CD4-positive, alpha-beta T cell treated with Interleukin-21 for 1 hour (primary cell): Measurements from ENCODE around the gene CYP46A1.

ENCODE experiments used
- DNase-seq: peaks from one replicate; pipeline ENCODE4 v3.0.0-alpha.2; 2020

CYP46A1 gene

DNA sequence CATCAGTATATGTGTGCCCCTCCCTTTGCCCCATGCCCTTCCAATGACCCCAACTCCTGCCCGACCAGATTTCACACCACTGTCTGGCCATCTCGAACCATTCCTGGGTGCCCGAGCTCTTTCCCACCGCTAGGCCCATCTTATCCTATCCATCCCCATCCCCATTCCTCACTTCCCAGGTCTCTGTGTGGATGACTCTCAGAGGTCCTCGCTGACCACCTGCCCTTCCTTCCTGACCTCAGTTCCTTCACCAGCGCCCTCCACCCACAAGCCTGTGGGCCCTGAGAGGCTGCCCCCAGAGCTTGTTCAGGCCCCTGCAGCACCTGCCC is 49.1 kb downstream of the CYP46A1 start:
- DNase-seq: no peak

GRCh38 chr14:99733540-99734405 is 49.7 kb downstream of the CYP46A1 start:
- DNase-seq: no peak

DNA sequence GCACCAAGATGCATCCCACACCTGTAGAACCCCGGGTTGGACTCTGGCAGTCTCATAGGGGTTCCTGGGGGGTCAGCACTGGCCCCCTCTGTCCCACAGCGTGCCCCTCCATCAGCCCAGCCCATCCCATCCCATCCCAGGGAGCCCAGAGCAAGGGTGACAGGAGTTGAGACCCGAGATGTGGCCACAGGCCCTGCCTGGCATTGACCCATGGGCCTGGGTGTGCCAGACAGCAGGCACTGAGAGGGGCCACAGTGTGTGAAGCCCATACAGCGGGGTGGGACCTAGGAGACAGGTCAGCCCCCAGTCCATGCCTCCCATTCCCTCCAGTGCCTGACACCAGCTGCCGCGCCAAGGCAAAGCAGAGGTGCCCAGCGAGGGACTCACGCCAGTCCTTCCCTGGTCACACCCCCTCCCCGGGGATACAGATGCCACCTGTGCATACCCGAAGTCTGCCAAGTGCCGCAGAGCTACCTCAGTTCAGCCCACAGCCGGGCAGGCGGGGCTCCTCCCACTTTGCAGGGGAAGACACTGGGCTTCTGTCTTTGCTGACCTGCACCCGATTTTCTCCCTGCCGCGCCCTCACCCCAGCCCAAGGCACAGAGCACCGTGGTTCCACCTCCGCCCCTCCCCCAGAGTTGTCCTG is 50.4 kb downstream of the CYP46A1 start:
- no peak for DNase-seq

- DNase-seq: no peak
These were observed 51.4 kb downstream of the CYP46A1 start for GRCh38 chr14:99735189-99736135.

- DNase-seq: no peak
These were observed 52.7 kb downstream of the CYP46A1 start for GRCh38 chr14:99736603-99737371.

GRCh38 chr14:99737451-99737951 is 53.4 kb downstream of the CYP46A1 start:
- DNase-seq: no peak

DNA sequence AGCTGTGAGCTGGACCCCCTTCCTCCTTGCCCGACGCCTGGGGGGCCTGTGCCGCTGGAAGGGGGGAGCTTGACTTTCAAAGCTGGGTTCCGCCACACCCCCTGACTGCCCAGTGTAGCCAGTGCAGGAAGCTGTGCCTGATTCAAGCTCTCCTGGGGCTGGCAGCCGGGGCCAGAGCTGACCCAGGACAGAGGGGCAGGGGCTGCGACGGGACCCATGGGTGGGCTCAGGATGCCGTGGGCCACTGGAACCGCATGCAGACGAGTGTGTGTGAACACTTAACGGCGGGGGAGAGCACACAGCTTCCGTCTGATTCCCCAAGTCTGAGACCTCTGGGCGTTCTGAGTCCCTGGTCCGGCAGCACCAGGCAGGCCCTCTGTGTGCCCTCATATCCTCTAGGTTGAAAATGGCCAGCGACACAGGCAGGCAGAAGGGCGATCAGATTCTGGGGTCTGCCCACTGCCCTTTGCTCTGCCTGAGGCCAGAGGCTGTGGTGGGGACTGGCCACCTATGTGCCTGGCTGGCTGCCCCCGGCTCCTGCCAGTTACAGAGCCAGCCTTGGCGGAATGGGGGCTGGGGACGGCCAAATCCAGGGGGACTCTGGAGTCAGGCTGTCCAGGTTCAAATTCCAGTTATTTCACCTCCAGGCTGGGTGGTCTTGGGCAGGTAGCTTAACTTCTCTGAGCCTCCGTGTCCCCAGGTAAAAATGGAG is 54.0 kb downstream of the CYP46A1 start:
- DNase-seq: no peak

- no peak for DNase-seq
These were observed 56.3 kb downstream of the CYP46A1 start for GRCh38 chr14:99740411-99740810.

DNA sequence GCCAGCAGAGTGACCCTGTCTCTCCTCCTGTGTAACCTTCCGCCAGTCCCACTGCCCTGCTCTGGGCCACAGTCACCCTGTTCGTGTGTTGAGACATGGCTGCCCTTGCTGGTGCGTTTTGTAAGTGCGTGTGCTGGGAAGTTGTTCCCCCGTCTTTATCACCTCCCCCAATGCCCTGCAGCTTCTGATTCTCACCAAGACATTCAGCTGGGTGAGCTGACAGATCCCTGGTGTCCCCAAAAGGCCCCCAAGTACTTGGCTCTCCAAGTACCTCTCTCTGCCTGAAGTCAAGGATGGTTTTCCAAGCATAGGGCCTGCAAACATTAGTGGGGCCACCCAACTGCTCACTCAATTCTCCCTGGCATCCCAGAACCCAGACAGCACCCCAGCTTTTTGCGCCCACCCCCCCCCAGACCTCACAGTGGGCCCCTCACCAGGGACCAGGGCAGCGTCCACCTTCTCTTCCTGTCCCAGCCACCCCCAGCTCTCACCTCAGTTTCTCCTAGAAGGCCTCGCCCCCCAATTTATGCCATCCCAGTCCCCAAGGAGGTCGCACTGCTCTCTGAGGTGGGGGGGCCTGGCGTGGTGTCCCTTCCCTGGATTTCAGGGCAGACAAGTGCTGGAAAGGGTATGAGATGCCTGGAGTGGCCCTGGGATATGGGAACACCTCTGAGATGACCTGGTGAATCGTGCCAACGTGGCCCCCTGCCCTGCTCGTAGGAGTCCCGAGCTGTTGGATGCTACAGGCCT is 57.3 kb downstream of the CYP46A1 start:
- DNase-seq: no peak

GRCh38 chr14:99742074-99742473 is 58.0 kb downstream of the CYP46A1 start:
- DNase-seq: no peak

DNA sequence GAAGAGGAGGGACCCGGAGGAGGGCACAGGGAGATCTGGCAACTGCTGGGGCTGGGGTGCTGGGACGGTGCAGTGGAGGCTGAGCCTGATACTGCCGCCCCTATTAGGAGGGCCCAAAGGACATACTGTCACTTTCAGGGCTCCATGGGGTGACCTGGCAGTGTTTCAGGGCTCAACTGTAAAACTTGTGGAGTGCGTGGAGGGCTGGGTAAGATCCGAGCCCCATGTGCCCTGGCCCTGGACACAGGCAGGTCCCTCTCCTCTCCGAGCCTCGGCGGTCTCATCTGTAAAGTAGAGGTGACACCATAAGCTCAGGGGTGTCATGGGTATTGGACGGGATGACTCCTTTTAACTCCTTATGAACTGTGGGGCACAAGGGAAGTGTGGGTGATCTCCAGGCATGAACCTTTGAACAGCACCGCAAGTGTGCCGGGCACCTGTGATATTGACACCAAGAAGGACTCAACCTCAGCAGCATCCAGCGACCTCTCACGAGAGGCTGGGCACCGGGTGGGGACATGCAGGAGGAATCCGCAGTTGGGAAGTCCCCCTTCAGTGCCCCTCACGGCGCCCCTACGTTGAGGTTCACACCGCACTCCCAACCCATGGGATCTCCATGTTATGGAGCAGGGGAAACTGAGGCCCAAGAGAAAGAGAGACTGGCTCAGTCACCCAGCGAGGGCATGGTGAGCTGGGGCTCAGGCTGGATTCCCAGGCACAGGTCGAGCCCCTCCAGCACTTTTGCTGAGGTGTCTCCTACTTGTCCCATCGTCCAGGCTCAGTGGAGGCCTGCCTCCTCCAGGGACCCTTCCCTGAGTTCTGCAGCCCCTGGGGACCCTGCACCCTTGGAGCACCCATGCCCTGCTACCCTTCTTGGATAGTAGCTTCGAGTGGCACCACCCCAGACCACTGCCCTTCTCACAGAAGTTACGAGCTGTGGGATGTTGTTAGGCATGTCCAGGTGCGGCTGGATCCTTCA is 58.7 kb downstream of the CYP46A1 start:
- no peak for DNase-seq

DNA sequence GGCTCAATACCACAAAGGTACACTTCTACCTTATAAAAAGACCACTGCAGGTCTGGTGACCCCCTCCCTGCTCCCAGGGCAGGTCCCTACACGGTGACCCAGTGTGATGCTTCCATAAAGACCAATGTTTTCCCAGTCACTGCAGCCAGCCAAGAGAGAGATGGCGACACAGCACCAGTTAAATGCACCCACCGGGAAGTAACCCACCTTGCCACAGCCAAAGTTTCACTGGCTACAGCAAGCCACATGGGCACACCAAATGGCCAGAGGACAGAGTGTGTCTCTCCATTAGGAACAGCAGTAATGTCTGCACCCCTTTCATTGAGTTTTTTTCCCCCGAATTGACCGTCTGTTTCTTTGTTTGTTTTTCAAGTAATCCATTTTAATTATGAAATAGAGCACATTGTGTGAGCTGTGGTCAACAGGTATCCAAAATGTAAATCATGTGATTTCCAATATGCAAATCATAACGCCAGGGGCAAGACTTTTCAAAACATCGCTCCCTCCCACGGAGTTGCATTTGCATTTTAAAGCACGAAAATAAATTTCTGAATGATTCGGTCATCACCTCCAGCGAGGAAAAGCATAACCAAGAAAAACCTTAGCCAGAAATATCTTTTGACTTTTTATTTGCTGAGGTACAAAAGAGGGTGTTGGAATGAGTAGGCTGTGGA is 60.2 kb downstream of the CYP46A1 start:
- DNase-seq: no peak

- no peak for DNase-seq
These were observed 60.8 kb downstream of the CYP46A1 start for GRCh38 chr14:99744873-99745224.

DNA sequence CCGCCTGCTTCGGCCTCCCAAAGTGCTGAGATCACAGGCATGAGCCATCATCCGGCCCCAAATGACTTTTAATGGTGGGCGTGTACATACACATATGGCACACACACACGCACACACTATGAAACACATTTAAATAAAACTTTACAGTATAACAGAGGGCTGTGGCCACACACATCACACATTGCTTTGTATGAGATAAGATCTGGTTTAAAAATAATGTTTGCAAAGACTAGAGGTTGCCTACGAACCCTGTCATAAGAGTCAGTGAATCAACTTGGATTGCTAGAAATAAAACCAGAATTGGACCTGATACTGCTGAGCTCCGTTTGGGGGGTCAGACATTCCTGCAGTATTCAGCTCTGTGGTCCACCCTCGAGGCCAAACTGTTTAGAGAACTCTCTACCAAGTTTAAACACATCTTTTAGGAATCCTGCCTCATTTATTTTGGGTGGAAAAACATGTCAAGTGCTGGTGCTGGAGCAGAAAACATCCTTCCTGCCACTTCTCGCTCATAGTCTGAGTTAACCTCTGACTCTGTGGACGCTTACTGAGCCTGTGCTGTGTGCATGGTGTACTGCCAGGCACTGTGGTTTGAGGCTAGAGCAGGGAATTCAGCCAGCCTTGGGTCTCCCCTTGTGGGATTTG is 61.3 kb downstream of the CYP46A1 start:
- DNase-seq: no peak

DNA sequence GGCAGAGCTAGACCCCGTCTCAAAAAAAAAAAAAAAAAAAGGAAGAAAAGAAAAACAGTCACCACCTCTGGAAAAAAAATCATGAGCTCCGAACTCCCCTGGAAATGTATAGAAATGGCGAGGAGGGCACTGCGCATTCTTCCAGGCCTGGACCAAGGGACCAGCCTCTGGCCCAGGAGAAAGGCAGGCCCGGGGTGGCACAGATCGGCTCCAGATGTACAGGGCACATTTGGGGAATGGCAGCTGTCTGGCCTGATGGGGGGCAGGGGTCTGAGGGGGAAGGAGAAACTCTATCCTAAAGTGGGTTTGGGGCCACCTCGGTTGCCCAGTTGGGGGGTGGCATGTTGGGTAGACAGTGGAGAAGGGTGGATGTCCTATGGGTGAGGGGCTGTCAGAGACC is 63.1 kb downstream of the CYP46A1 start:
- no peak for DNase-seq

DNA sequence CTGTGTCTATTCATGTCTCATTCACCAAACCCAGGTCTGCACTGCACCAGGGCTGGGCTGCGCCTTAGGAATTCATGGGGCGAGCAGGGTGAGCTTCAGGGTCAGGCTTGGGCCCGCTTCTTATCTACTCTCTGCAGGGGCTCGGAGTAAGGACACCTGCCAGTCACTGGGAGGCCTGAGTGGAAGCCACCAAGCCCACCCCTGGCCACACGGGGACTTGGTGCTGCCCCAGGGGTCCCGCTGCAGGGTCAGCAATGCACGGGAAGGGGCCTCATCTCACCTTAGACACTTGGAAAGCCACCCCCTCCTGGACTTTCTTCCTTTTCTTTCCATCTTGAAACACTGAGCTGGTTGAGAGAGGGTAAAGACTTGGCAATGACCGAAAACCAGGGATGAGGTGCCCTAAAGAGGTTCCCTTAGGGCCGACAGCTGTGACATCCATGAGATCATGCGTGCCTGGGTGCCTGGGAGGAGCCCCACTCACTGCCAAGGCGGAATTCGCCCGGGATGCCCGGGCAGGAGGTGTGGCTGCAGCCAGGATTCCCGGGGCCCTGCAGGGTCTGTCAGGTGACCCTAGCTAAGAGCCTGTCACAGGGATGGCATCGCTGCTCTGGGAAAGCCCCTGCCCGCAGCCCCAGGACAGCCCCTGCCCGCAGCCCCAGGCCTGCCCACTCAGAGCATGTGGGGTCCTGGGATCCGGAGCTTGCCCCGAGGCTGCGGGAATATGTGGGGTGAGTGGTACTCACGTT is 63.7 kb downstream of the CYP46A1 start:
- no peak for DNase-seq

DNA sequence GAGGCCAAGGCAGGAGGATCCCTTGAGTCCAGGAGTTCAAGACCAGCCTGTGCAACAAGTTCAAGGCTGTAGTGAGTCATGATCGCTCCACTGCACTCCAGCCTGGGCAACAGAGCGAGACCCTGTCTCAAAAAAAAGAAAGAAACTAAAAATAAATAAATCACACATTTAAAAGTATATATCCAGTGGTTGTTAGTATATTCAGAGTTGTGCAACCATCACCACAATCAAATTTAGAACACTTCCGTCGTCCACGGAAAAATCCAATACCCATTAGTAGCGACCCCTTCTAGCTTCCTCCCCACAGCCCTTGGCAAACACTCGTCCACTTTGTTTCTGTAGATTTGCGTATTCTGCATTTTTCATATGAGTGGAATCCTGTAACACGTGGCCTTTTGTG is 64.4 kb downstream of the CYP46A1 start:
- no peak for DNase-seq

DNA sequence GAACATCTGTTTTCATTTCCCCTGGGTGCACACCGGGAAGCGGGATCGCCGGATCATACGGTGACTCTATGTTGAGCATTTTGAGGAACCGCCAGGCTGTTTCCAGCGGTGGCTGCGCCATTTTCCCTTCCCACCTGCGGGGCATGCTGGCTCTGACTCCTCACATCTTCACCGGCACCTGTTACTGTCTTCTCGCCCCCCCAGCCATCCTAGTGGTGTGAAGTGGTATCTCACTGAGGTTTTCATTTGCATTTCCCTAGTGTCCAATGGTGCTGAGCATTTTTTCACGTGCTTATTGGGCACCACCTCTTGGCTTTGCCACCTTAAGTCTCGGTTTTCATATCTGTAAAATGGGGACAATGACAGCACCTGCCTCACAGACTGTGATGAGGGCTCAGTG is 65.0 kb downstream of the CYP46A1 start:
- DNase-seq: no peak
